Nephron progenitor cell (in vitro differentiated cells): Measurements from ENCODE around the gene SLIT1.

Experiments
- DNase-seq: peaks from one replicate; pipeline ENCODE4 v3.0.0; 2021
- H3K27ac Mint-ChIP-seq: 2 replicates; pipeline ENCODE4 v1.8.0; 2021; ENCODE audit warnings: mild to moderate bottlenecking, moderate library complexity, mixed read lengths
- H3K27me3 Mint-ChIP-seq: 2 replicates; pipeline ENCODE4 v1.8.0; 2021; ENCODE audit warnings: mild to moderate bottlenecking, low read depth, mixed read lengths; ENCODE audit not compliant: poor library complexity
- H3K36me3 Mint-ChIP-seq: 2 replicates; pipeline ENCODE4 v1.8.0; 2021; ENCODE audit warnings: low read depth, mixed read lengths
- H3K4me1 Mint-ChIP-seq: 2 replicates; pipeline ENCODE4 v1.8.0; 2021; ENCODE audit warnings: mixed read lengths
- H3K4me3 Mint-ChIP-seq: 2 replicates; pipeline ENCODE4 v1.8.0; 2021; ENCODE audit warnings: mild to moderate bottlenecking, moderate library complexity, mixed read lengths
- H3K9me3 Mint-ChIP-seq: 2 replicates; pipeline ENCODE4 v1.8.0; 2021; ENCODE audit warnings: mild to moderate bottlenecking, moderate library complexity, mixed read lengths
- CTCF ChIP-seq: fragments of 200-600 bp; sonication (generic); IDR thresholded peaks from 2 replicates; pipeline ENCODE4 v1.5.0; 2021; ENCODE audit warnings: antibody characterized with exemption

The SLIT1 gene

DNA sequence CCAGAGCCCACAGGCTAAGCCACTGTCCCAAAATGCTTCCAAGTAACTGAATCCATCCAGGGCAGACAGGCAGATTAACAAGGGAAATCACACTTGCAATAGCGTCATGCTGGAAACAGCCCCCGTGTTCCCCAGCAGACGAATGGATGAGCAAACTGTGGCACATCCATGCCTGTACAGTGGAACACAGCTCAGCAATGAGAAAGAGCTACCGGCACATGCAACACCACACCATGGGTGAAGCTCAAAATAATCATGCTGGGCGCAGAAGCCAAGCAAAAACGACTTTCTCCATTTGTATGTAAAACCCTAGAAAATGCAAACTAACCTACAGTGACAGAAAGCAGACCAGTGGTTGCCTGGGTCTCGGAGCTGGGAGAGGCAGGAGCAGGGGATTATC, 153.1 kb downstream of the SLIT1 start:
- no peak for DNase-seq
- H3K27me3 Mint-ChIP-seq: peaks cover 17% of the 10 kb centered on the region
- peaks cover 33% of the 10 kb centered on the region for H3K4me1 Mint-ChIP-seq
- TF ChIP-seq CTCF: no peak
- no peaks in the 10 kb centered on the region for H3K36me3 Mint-ChIP-seq
- H3K4me3 Mint-ChIP-seq: no peak overlapping the region
- no peaks in the 10 kb centered on the region for H3K9me3 Mint-ChIP-seq
- H3K27ac Mint-ChIP-seq: no peak overlapping the region

DNA sequence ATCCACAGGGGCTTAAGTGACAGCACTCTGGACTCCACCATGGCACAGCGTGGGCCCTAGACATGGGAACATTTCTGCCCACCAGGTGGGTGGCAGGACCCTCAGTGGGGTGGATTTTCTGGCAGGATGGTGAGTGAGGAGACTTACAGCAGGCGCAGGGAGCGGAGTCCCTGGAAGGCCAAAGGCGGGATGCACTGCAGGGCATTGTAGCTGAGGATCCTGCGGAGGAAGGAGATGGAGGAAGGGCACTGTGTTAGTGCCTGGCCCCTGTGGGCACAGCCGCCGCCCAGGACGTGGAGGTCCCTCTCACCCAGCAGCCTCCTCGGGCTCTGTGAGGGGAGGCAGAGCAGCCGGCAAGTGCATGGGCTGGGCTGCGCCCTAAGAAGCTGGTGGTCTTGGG, 154.3 kb downstream of the SLIT1 start:
- H3K9me3 Mint-ChIP-seq: no peaks in the 10 kb centered on the region
- no peak overlapping the region for H3K4me3 Mint-ChIP-seq
- peaks cover 33% of the 10 kb centered on the region for H3K4me1 Mint-ChIP-seq
- TF ChIP-seq CTCF: no peak
- H3K27me3 Mint-ChIP-seq: peaks cover 9% of the 10 kb centered on the region
- H3K27ac Mint-ChIP-seq: no peak overlapping the region
- DNase-seq: no peak
- H3K36me3 Mint-ChIP-seq: no peaks in the 10 kb centered on the region

DNA sequence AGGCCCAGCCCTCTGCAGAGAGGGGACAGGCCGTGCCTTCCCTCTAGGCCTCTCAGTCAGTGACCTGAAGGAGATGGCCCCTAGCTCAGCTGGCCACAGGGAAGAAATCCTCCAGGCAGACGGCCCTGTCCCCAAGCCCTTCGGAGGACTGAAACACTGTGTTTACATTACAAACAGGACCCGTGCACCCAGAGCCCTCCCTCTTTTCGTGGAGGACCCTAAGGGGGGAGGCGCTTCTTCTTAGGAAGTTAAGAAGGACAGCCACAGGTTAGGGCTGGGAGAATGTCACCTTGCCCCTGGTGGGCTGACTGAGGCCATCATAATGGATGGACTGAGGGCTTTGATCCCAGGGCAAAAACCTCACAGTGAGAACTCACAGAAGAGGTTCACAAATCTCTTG, 154.9 kb downstream of the SLIT1 start:
- Mint-ChIP-seq H3K27me3 (peaks cover 6% of the 10 kb centered on the region), H3K9me3 (no peaks in the 10 kb centered on the region)
- DNase-seq: no peak

DNA sequence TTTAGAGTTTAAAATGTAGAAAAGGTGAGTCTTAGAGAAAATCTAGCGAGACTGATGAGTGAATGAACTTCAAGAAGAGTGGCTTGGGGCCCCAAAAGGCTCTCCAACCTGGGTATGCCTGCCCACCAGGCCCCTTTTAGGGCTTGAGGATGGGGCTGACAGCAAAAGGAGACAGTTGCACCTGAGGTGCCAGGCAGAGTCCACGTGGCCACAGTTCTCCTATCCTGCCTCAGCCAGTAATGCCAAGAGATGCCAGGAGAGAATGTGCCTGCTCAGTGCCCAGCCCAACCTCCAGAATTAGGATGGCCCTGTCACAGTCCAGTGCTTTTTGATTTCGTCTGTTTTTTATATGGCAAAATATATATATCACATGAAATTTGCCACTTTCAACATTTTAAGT, 156.5 kb downstream of the SLIT1 start:
- Mint-ChIP-seq H3K27ac (no peak overlapping the region), H3K36me3 (no peaks in the 10 kb centered on the region), H3K4me1 (peaks cover 19% of the 10 kb centered on the region), H3K27me3 (peaks cover 3% of the 10 kb centered on the region), H3K4me3 (no peak overlapping the region), H3K9me3 (no peaks in the 10 kb centered on the region)
- TF ChIP-seq CTCF: no peak
- DNase-seq: no peak

More for the DNA sequence above, 154.9 kb downstream of the SLIT1 start:
- H3K27ac Mint-ChIP-seq: no peak overlapping the region
- H3K4me1 Mint-ChIP-seq: peaks cover 29% of the 10 kb centered on the region
- no peak for TF ChIP-seq CTCF
- no peak overlapping the region for H3K4me3 Mint-ChIP-seq
- no peaks in the 10 kb centered on the region for H3K36me3 Mint-ChIP-seq

GRCh38 chr10:97028832-97029178, 157.0 kb downstream of the SLIT1 start:
- Mint-ChIP-seq H3K36me3 (no peaks in the 10 kb centered on the region), H3K4me3 (no peak overlapping the region), H3K4me1 (peaks cover 19% of the 10 kb centered on the region), H3K27me3 (peaks cover 3% of the 10 kb centered on the region), H3K27ac (no peak overlapping the region), H3K9me3 (no peaks in the 10 kb centered on the region)
- no peak for DNase-seq
- TF ChIP-seq CTCF: no peak

GRCh38 chr10:97028126-97028831, 157.5 kb downstream of the SLIT1 start:
- H3K36me3 Mint-ChIP-seq: no peaks in the 10 kb centered on the region
- H3K4me1 Mint-ChIP-seq: peaks cover 19% of the 10 kb centered on the region
- no peak overlapping the region for H3K4me3 Mint-ChIP-seq
- H3K27me3 Mint-ChIP-seq: peaks cover 3% of the 10 kb centered on the region
- TF ChIP-seq CTCF: no peak
- DNase-seq: no peak
- no peak overlapping the region for H3K27ac Mint-ChIP-seq
- no peaks in the 10 kb centered on the region for H3K9me3 Mint-ChIP-seq
